ENCODE measurements around the gene SLC8A1. TPM values are rescaled to one million over a fixed set of nuclear protein-coding genes. Genes with fewer than 3 reads are reported as not detected.

The SLC8A1 gene
- total RNA-seq, 1 experiment from 2014 or later: not detected

- H3K4me2 ChIP-seq (ENCODE audit: low read depth, low read length, poor library complexity, severe bottlenecking): no peak overlapping the region
- no peak overlapping the region for H3K9ac ChIP-seq (ENCODE audit: low read length)
- no peaks in the 10 kb centered on the region for H4K20me1 ChIP-seq (ENCODE audit: insufficient read depth, low read depth, low read length)
- DNase-seq: no peak
- no peak overlapping the region for H2AFZ ChIP-seq (ENCODE audit: low read length)
- no peaks in the 10 kb centered on the region for H3K4me1 ChIP-seq (ENCODE audit: low read length)
- H3K27me3 ChIP-seq (ENCODE audit: low read length): no peaks in the 10 kb centered on the region
- H3K36me3 ChIP-seq (ENCODE audit: insufficient read depth, low read length): no peaks in the 10 kb centered on the region
- no peaks in the 10 kb centered on the region for H3K79me2 ChIP-seq (ENCODE audit: low read length)
- no peak overlapping the region for H3K27ac ChIP-seq (ENCODE audit: low read length)
- H3K9me2 ChIP-seq (replicated peaks; ENCODE audit: insufficient read depth, low read length): no peaks in the 10 kb centered on the region
- H3K9me3 ChIP-seq (ENCODE audit: low read length): no peaks in the 10 kb centered on the region
- H3K4me3 ChIP-seq (ENCODE audit: low read length): no peak overlapping the region
These were observed 103.9 kb downstream of the SLC8A1 start for GRCh38 chr2:40348038-40348437.

- Histone ChIP-seq H3K9me2 (replicated peaks; ENCODE audit: insufficient read depth, low read length) (no peaks in the 10 kb centered on the region), H3K9me3 (ENCODE audit: low read length) (no peaks in the 10 kb centered on the region), H4K20me1 (ENCODE audit: insufficient read depth, low read depth, low read length) (no peaks in the 10 kb centered on the region), H3K27me3 (ENCODE audit: low read length) (no peaks in the 10 kb centered on the region), H3K27ac (ENCODE audit: low read length) (no peak overlapping the region), H2AFZ (ENCODE audit: low read length) (no peak overlapping the region), H3K9ac (ENCODE audit: low read length) (no peak overlapping the region), H3K36me3 (ENCODE audit: insufficient read depth, low read length) (no peaks in the 10 kb centered on the region), H3K4me2 (ENCODE audit: low read depth, low read length, poor library complexity, severe bottlenecking) (no peak overlapping the region), H3K4me1 (ENCODE audit: low read length) (no peaks in the 10 kb centered on the region), H3K79me2 (ENCODE audit: low read length) (no peaks in the 10 kb centered on the region), H3K4me3 (ENCODE audit: low read length) (no peak overlapping the region)
- no peak for DNase-seq
These were observed 105.1 kb downstream of the SLC8A1 start for GRCh38 chr2:40346535-40347354.

GRCh38 chr2:40344364-40344763 lies 107.5 kb downstream of the SLC8A1 start:
- H3K9me3 ChIP-seq (ENCODE audit: low read length): no peaks in the 10 kb centered on the region
- DNase-seq: no peak
- H3K79me2 ChIP-seq (ENCODE audit: low read length): no peaks in the 10 kb centered on the region
- H3K4me3 ChIP-seq (ENCODE audit: low read length): no peak overlapping the region
- no peaks in the 10 kb centered on the region for H3K27me3 ChIP-seq (ENCODE audit: low read length)
- H3K4me2 ChIP-seq (ENCODE audit: low read depth, low read length, poor library complexity, severe bottlenecking): no peak overlapping the region
- H4K20me1 ChIP-seq (ENCODE audit: insufficient read depth, low read depth, low read length): no peaks in the 10 kb centered on the region
- H3K9me2 ChIP-seq (replicated peaks; ENCODE audit: insufficient read depth, low read length): no peaks in the 10 kb centered on the region
- no peaks in the 10 kb centered on the region for H3K4me1 ChIP-seq (ENCODE audit: low read length)
- H3K27ac ChIP-seq (ENCODE audit: low read length): no peak overlapping the region
- no peak overlapping the region for H2AFZ ChIP-seq (ENCODE audit: low read length)
- H3K36me3 ChIP-seq (ENCODE audit: insufficient read depth, low read length): no peaks in the 10 kb centered on the region
- no peak overlapping the region for H3K9ac ChIP-seq (ENCODE audit: low read length)

- no peak overlapping the region for H3K4me3 ChIP-seq (ENCODE audit: low read length)
- H3K27me3 ChIP-seq (ENCODE audit: low read length): no peaks in the 10 kb centered on the region
- no peak for DNase-seq
- H3K4me2 ChIP-seq (ENCODE audit: low read depth, low read length, poor library complexity, severe bottlenecking): no peak overlapping the region
- H3K4me1 ChIP-seq (ENCODE audit: low read length): no peaks in the 10 kb centered on the region
- no peaks in the 10 kb centered on the region for H3K79me2 ChIP-seq (ENCODE audit: low read length)
- no peaks in the 10 kb centered on the region for H3K9me2 ChIP-seq (replicated peaks; ENCODE audit: insufficient read depth, low read length)
- H2AFZ ChIP-seq (ENCODE audit: low read length): no peak overlapping the region
- no peaks in the 10 kb centered on the region for H3K36me3 ChIP-seq (ENCODE audit: insufficient read depth, low read length)
- H3K27ac ChIP-seq (ENCODE audit: low read length): no peak overlapping the region
- no peaks in the 10 kb centered on the region for H3K9me3 ChIP-seq (ENCODE audit: low read length)
- H3K9ac ChIP-seq (ENCODE audit: low read length): no peak overlapping the region
- H4K20me1 ChIP-seq (ENCODE audit: insufficient read depth, low read depth, low read length): no peaks in the 10 kb centered on the region
These were observed 108.0 kb downstream of the SLC8A1 start for GRCh38 chr2:40343902-40344301.

GRCh38 chr2:40341198-40341597 lies 110.7 kb downstream of the SLC8A1 start:
- Histone ChIP-seq H3K4me2 (ENCODE audit: low read depth, low read length, poor library complexity, severe bottlenecking) (no peak overlapping the region), H3K9me3 (ENCODE audit: low read length) (no peaks in the 10 kb centered on the region), H2AFZ (ENCODE audit: low read length) (no peak overlapping the region), H3K36me3 (ENCODE audit: insufficient read depth, low read length) (no peaks in the 10 kb centered on the region), H4K20me1 (ENCODE audit: insufficient read depth, low read depth, low read length) (no peaks in the 10 kb centered on the region), H3K27ac (ENCODE audit: low read length) (no peak overlapping the region), H3K4me3 (ENCODE audit: low read length) (no peak overlapping the region), H3K4me1 (ENCODE audit: low read length) (no peaks in the 10 kb centered on the region), H3K27me3 (ENCODE audit: low read length) (no peaks in the 10 kb centered on the region), H3K9ac (ENCODE audit: low read length) (no peak overlapping the region), H3K79me2 (ENCODE audit: low read length) (no peaks in the 10 kb centered on the region), H3K9me2 (replicated peaks; ENCODE audit: insufficient read depth, low read length) (no peaks in the 10 kb centered on the region)
- no peak for DNase-seq

GRCh38 chr2:40339026-40339425 lies 112.9 kb downstream of the SLC8A1 start:
- Histone ChIP-seq H3K9ac (ENCODE audit: low read length) (no peak overlapping the region), H4K20me1 (ENCODE audit: insufficient read depth, low read depth, low read length) (no peaks in the 10 kb centered on the region), H3K4me3 (ENCODE audit: low read length) (no peak overlapping the region), H3K9me3 (ENCODE audit: low read length) (no peaks in the 10 kb centered on the region), H3K36me3 (ENCODE audit: insufficient read depth, low read length) (no peaks in the 10 kb centered on the region), H3K9me2 (replicated peaks; ENCODE audit: insufficient read depth, low read length) (no peaks in the 10 kb centered on the region), H3K27me3 (ENCODE audit: low read length) (no peaks in the 10 kb centered on the region), H2AFZ (ENCODE audit: low read length) (no peak overlapping the region), H3K27ac (ENCODE audit: low read length) (no peak overlapping the region), H3K4me2 (ENCODE audit: low read depth, low read length, poor library complexity, severe bottlenecking) (no peak overlapping the region), H3K4me1 (ENCODE audit: low read length) (no peaks in the 10 kb centered on the region), H3K79me2 (ENCODE audit: low read length) (no peaks in the 10 kb centered on the region)
- DNase-seq: no peak

GRCh38 chr2:40332191-40332826 lies 119.6 kb downstream of the SLC8A1 start:
- no peak overlapping the region for H3K4me2 ChIP-seq (ENCODE audit: low read depth, low read length, poor library complexity, severe bottlenecking)
- no peaks in the 10 kb centered on the region for H3K27me3 ChIP-seq (ENCODE audit: low read length)
- no peak overlapping the region for H3K9ac ChIP-seq (ENCODE audit: low read length)
- no peaks in the 10 kb centered on the region for H4K20me1 ChIP-seq (ENCODE audit: insufficient read depth, low read depth, low read length)
- no peaks in the 10 kb centered on the region for H3K9me3 ChIP-seq (ENCODE audit: low read length)
- H2AFZ ChIP-seq (ENCODE audit: low read length): no peak overlapping the region
- H3K4me3 ChIP-seq (ENCODE audit: low read length): no peak overlapping the region
- no peak overlapping the region for H3K27ac ChIP-seq (ENCODE audit: low read length)
- H3K79me2 ChIP-seq (ENCODE audit: low read length): no peaks in the 10 kb centered on the region
- DNase-seq: no peak
- no peaks in the 10 kb centered on the region for H3K36me3 ChIP-seq (ENCODE audit: insufficient read depth, low read length)
- H3K4me1 ChIP-seq (ENCODE audit: low read length): no peaks in the 10 kb centered on the region
- H3K9me2 ChIP-seq (replicated peaks; ENCODE audit: insufficient read depth, low read length): no peaks in the 10 kb centered on the region

GRCh38 chr2:40330096-40330495 lies 121.8 kb downstream of the SLC8A1 start:
- no peak for DNase-seq
- H3K4me3 ChIP-seq (ENCODE audit: low read length): no peak overlapping the region

More at GRCh38 chr2:40330096-40330495, 121.8 kb downstream of the SLC8A1 start:
- H3K36me3 ChIP-seq (ENCODE audit: insufficient read depth, low read length): no peaks in the 10 kb centered on the region
- H2AFZ ChIP-seq (ENCODE audit: low read length): no peak overlapping the region
- no peaks in the 10 kb centered on the region for H3K79me2 ChIP-seq (ENCODE audit: low read length)
- H3K27ac ChIP-seq (ENCODE audit: low read length): no peak overlapping the region
- no peaks in the 10 kb centered on the region for H4K20me1 ChIP-seq (ENCODE audit: insufficient read depth, low read depth, low read length)
- H3K9me2 ChIP-seq (replicated peaks; ENCODE audit: insufficient read depth, low read length): no peaks in the 10 kb centered on the region
- no peak overlapping the region for H3K4me2 ChIP-seq (ENCODE audit: low read depth, low read length, poor library complexity, severe bottlenecking)
- H3K27me3 ChIP-seq (ENCODE audit: low read length): no peaks in the 10 kb centered on the region
- no peaks in the 10 kb centered on the region for H3K4me1 ChIP-seq (ENCODE audit: low read length)
- no peaks in the 10 kb centered on the region for H3K9me3 ChIP-seq (ENCODE audit: low read length)
- H3K9ac ChIP-seq (ENCODE audit: low read length): no peak overlapping the region
